Activated T-cell treated with anti-CD3 and anti-CD28 coated beads for 48 hours (primary cell): Measurements from ENCODE around the gene KCNH8.
"Not testable (repeated sequence)": the region's sequence is repeated elsewhere in the genome, so short reads cannot be mapped to it uniquely, and the experiment has no call there.

Source experiments
- DNase-seq: peaks from one replicate; pipeline ENCODE4 v3.0.0-alpha.2; 2020; ENCODE audit warnings: low read depth

KCNH8 gene

DNA sequence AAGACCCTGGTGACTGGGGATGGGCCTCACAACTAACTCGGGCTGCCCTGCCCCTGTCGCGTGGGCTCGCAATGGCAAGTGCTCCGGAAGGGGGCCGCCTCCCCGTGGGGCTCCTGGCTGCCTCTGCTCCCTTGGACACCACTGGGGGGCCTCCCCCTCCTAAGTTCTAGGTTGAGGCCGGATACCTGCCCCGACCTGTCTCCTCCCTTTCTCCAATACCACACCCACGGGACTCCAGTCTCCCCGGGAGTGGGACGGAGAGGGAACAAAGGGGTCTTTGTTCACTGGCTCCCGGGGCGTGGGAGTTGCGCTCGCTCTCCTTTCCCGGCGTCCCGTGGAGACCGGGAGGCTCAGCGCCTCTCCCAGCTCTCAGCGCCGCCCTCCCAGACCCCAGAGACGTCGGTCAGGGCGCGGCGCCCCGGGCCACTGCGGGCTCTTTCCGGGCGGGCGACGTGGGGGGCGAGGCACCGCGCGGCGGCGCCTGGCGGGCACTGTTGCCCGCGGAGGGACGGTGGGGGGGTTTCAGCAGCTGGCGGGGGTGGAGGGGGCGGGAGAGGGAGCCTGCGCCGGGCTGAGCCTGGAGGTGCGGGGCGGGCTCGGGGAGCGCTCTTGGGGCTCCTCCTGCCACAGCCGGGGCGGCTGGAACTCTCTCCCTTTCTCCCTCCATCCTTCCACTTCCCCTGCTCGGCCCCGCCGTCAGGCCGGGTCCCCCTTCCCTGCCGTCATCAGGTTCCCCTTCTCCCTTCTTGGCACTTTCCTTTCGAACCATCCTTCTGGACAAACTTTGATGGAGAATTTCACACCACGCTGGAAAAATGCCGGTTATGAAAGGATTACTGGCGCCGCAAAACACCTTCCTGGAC lies at the start of gene KCNH8:
Gene KCNH8, plus strand, starts transcription at position 606 of the 863 bp plus-strand sequence. Its CDS starts 210 bp downstream, at position 816.
- no peak for DNase-seq

DNA sequence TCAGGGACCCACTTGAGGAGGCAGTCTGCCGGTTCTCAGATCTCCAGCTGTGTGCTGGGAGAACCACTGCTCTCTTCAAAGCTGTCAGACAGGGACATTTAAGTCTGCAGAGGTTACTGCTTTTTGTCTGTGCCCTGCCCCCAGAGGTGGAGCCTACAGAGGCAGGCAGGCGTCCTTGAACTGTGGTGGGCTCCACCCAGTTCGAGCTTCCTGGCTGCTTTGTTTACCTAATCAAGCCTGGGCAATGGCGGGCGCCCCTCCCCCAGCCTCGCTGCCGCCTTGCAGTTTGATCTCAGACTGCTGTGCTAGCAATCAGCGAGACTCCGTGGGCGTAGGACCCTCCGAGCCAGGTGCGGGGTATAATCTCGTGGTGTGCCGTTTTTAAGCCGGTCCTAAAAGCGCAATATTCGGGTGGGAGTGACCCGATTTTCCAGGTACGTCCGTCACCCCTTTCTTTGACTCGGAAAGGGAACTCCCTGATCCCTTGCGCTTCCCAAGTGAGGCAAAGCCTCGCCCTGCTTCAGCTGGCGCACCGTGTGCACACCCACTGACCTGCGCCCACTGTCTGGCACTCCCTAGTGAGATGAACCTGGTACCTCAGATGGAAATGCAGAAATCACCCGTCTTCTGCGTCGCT lies 45.5 kb upstream of the KCNH8 start:
- DNase-seq, result not testable (repeated sequence)

DNA sequence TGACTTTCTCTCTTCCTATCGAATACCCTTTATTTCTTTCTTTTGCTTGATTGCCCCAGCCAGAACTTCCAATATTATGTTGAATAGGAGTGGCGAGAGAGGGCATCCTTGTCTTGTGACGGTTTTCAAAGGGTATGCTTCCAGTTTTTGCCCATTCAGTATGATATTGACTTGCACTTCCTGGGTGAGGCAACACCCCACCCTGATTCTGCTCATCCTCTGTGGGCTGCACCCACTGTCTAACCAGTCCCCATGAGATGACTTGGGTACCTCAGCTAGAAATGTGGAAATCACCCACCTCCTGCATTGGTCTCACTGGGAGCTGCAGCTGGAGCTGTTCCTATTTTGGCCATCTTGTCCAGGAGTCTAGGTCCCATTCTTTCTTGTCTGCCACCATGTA lies 44.8 kb upstream of the KCNH8 start:
- no peak for DNase-seq

DNA sequence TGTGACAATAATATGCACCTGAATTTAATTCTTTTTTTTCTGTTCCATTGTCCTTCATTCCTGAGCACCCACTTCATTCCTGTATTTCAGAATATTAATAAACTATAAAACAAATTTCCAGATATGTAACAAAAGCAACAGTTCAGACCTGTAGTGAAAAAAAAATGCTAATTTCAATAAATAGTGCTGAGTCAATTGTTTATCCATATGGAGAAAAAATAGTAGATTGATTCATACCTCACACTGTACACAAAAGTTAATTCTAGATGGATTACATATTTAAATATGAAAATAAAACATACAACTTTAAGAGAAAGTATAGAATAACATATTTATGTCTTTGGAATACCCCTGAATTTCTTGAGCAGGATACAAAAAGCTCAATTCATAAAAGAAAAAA lies 43.9 kb upstream of the KCNH8 start:
- no peak for DNase-seq

DNA sequence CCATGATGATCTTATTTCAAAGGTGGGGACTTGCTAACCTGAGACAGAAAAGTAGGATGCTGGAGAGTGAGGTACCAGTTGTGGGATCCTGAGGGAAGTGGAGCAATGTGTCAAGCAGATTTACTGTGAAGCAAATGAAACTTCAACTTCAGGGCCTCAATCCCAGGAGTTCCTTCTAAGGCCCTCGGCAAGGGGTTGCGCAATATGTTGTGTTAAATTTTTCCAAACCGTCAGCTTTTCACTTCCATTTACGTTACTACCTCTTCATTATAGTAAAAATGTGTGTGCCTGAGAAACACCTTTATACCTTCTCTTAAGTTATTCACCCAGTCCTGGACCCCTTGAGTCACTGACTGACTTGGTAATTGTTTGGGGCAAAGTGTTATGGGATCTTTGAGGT lies 42.5 kb upstream of the KCNH8 start:
- DNase-seq, result no peak

DNA sequence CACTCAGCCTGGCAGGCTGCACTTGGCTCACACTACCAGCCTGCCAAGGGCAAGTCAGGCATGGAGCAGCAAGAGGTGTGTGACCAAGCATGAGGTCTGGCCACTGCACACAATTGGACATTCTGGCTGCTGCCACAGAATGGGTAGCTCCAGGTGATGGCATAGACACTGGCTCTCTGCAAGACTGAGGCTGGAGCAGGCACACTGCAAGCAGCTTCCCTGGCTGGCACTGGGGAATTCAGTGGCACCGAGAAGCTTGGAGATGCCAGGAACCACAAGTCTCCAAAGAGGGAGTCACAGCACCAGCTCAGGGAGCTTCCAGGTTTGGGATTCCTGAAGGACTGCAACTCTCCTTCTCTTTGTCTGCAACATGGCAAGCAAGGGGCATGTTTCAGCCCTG lies 42.0 kb upstream of the KCNH8 start:
- no peak for DNase-seq

DNA sequence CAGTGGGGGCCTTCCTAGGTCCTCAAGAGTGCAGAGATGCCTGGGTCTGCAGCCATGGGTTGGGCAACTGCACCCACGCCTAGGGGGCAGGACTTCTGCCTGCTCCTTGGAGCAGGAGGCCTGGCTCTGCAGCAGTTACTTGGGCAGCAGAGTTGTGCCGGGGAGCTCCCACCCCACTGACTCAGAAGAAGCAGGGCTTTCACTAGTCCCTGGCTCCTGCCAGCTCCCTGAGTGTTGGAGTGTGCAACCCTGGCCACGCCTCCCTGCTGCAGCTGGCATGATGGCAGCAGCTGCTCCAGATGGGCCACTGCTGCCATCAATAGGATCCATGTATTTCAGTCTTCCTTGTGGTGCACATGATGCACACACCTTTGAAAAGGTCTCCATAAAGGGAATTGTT lies 40.6 kb upstream of the KCNH8 start:
- DNase-seq, result no peak

DNA sequence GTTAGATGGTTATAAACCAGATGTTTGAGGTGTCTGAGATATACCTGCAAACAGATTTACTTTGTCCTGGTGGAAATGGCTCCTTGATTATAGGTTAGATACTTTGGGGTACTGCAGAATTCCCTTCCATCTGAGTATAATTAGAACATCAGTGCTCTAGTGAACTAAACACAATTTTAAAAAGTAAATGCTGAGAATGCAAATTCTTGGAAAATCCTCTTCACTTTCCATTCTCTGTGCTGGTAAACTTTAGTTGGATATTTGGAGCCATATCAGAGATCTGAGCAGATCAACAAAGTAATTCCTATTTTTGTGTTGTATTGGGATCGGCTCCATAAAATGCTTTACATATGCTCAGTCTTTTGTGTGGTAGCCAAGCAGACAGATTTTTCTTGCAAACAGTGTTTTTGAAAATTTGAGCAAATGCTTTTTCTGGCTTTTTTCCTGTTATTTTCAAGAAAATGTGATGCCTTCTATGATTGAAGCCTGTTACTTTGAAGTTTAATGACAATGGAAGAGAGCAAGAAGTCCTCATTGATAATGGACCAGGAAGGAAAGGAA lies 37.9 kb upstream of the KCNH8 start:
- no peak for DNase-seq

DNA sequence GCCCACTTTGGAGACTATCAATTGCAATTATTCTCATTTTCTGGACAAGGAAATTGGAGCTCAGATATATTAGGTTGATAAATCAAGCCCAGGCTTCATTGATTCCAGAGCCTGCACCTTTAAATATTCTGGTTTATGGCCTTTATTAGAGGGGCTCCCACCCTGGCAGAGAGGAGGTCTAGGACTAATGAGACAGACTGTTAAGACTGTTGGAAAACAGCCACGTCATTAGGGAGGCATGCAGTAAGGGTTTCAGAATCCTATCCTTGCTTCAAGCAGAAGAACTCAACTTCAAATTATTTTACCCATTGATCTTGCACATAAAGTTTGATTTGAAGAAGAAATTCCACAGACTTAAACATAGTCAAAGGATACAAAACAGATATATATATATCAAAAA lies 33.8 kb upstream of the KCNH8 start:
- no peak for DNase-seq

DNA sequence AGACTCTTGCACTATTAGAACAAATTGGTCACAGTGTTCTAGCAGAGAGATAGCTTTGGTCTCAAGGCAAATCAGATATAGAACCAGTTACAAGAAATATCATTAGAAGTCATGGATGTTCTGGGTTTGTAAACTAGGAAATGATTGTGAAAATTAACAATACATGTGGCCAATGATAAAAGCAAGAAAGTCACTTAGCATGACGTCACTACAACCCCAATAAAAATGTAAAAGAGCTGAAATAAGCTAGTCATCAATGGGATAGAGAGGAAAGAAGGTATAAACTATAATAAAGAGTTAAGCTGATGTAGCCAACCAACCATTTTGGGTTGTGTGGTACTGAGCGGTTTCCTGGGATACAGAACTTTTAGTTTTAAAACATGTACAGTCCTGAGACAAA lies 32.1 kb upstream of the KCNH8 start:
- no peak for DNase-seq

DNA sequence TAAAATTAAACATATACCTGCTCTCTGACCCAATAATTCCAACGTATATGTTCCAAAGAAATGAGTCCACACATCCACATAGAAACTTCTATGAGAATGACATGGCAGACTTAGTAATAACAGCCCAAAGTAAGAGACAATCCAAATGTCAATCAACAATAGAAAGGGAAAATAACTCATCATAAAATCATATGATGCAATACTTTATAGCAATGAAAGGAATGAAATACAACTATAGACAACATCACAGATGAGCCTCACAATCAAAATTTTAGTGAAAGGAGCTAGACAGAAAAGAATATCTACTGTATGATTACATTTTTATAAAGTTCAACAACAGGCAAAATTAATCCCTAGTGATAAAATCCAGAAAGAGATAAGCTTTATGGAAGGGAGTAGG lies 23.6 kb upstream of the KCNH8 start:
- DNase-seq, result no peak

DNA sequence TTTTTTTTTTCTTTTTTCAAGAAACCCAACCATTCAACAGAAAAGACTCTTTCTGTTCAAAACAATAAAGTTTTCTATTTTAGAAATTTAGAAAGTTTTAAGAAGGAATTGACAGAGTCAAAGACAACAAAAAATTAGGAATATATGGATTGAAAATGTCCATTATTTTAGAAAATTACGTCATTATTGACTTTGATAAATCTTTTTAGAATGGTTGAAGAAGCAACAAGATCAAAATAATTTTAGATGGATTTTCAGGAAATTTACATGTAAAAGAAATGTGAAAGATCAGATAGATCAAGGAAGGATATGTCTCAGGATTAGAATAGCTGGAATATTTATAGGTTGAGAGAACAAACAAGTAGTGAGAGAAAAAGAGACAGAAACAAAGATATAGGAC lies 8.4 kb upstream of the KCNH8 start:
- DNase-seq, result no peak

DNA sequence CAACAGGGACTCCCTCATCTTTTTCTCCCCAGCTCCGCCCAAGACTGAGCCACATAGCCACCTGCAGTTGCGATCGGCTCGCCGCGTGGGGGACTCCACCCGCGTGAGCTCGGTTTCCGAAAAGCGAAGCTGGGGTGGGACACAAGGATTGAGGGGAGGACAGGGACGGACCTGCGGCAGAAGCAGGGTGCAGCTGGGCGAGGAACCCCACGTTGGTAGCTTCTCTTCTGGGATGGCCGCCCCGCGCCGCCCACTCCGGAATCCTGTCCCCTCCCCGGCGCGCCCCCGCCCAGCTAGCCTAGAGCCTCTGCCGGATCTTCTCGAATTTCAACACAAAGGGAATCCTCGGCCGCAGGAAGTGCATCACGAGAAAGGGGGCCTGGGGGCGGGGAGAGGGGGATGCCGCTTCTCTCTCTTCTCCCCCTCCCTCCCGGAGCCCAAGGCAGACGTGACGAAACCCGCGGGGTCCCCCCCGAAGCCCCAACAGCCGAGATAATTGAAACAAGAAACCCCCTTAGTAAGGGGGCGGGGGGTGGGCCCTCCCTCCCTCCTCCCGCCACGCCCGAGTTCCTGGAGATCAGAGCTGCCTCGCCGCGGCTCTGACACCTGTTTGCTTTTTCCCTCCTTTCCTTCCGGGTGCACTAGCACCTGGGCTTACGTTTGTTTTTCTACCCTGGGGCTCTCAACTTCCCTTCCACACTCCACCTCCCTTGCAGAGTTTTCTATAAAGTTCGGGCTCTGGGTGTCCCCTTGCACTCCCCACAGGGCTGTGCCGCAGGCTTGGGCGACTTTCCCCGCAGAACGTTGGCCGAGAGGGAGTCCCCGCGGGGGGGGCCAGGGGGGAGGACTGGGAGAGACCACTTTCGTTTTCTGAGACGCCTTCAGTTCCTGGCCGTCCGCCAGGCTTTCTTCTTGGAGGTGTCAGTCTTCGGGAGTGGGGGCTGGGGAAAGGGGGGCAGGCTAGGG lies 1.3 kb upstream of the KCNH8 start:
- DNase-seq, result peak; percentile 44

DNA sequence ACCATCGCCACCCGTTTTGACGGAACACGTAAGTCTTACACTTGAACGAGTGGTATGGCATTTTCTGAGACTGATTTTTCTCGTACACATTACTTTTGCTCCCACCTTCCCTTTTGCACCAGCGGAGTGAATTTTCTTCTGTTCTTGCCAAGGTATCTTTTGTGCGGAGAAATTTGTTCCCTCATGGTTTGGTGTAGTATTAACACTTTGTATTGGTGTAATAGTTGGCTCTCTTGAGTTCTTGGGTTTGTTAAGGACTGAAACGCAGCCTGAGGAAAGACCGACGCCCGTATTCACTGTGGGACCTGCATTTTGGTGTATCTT lies 420 bp downstream of the KCNH8 start:
- DNase-seq, result no peak

DNA sequence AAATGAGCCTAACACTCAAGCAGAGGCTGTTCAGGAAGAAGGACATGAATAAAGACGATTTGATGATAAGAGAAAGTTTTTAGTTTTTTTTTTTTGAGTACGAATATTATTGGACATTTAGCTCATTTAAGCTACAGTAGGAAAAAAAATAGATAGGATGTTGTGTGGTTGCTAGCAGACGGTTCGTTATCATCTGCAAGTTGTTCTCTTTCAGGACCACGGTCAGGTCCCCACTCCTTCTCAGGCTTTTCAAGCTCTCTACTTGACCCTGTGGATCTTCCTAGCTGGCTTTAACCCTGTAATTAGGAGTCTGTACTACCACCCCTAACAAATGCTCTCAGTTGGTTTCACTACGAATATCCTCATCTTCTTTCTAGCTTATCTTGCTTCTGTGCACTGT lies 1.1 kb downstream of the KCNH8 start:
- no peak for DNase-seq

DNA sequence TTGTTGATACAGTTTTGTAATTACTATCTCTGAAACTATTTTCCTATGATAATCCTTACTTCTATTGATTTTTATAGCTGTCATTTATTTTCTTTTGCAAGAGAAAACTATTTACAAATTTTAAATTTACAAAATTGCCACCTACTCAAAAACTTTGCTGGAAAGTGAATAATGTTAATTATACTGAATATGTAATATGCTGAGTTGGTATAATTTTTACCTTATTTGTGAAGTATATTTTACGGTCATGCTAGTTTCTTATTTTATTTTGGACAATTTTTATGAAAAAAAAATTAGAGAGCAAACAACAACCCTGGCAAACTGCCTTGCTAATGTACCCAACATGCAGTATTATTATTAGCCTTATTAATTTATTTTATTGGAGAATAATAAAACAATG lies 2.9 kb downstream of the KCNH8 start:
- DNase-seq, result no peak

DNA sequence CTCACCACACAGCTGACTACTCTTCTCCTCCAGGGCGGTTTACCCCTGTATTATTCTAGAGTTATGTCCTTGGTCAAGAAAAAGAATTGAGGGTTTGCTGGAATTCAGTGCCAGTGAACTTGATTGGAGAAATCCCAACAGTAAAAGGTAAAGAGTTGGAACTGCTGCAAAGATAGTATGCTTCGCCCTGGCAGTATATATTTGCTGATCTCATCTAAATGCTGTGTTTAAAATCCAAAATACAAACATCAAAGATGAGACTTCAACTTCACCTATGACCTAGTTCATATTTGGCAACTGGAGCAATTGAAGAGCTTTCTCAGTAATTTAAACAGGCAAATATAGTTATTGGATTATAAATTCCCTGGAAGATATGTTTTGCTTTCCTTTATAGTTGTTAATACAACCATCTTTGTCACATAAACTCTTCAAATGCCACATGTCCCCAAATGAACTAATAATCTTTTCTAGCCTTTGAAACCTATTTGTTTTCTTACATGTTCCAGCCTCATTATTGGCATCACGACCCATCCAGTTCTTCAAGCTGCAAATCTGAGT lies 6.5 kb downstream of the KCNH8 start:
- no peak for DNase-seq

DNA sequence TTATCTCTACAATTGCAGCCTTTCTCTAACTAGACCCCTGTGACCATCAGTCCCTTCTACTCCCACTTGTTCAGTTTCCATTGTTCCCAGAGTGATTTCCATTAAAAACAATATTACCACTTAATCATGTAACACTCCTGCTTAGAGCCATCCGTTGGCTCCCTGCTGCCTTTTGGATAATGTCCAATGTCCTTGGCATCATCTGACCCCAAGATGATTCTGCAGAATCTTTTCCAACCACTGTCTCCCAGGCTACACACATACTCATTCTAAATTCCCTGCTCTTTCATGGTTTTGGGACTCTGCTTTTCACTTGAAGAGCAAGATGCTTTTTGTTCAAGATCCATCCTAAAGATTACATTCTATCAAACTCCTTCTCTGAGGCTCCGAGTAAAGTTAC lies 7.1 kb downstream of the KCNH8 start:
- no peak for DNase-seq

DNA sequence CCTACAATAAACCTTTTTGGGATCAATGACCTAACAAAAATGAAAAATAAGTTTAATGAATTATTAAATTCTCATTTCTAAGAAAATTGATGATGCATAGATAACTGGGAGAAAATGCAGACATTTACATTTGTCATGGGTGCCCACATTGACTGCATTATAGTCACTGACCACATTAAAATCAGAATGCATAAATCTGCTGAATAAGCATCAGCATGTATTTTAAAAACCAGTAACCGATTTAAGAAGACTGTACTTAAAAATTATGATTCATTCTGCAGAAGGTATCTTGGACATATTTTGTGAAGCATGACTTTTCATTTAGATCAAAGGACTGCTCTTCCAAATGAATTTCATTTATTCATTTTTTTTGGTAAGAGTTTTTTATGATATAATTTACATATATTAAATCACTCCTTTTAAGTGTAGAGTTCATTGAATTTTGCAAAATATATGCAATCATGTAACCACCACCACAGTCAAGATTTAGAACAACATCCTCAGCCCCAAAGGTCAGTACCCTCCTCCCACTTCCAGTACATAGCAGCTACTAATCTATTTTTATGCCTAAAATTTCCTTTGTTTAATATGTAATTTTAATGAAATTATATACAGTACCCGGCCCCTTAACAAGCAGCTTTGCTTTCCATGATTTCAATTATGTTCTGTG lies 11.8 kb downstream of the KCNH8 start:
- DNase-seq, result no peak

DNA sequence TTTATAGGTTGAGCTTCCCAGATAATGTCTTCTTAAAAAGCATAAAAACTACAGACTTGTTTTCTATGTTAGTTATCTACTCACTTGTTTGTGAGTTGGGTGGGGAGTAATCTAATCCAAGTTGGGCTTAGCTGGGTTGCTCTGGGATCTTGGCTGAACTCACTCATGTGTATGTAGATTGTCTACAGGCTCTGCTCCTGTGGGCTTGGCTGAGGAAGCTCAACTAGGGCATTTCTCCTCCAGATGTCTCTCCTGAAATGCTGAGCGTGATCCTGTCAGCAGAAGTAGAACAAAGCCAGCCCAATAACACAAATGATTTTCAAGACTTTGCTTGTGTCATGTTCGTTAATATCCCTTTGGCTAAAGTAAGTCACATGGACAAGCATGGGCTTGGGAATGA lies 17.3 kb downstream of the KCNH8 start:
- DNase-seq, result no peak

DNA sequence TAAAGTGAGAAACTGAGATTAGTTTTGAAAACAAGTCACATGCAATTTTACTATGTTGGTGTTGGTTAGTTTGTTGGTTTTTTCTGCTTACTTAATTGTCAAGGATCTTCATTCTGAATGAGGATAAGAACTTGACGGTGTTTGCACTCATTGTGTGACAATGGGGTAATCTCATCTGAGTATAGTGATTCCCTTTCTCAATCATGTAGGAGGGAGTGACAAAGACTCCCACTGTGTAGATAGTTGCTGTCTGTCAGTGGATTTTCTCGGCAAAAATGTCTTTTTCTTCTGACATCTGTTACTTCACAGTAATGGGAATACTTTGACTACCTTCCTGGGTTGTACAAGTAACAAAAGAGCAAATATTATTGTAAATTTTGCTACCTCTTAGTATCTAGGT lies 23.5 kb downstream of the KCNH8 start:
- no peak for DNase-seq

DNA sequence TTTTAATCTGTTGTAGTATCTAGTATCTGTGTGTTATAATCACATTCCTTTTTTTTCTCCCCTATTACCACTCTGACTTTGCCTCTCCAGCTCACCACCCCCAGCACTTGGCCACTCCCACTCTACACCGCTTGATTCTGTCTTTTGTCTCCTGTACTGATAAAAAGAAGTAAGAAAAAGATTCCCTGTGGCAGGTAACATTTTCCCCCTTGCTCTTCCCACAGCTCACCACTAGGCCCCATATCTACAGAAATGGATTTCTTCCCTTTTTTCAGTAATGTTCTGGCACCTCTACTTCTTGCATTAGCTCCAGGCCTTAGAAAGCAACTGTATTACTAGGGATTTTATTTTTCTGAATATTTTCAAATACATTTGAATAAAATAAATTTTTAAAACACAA lies 25.6 kb downstream of the KCNH8 start:
- DNase-seq, result no peak
